SK-N-SH (cell line): ENCODE data around the gene CCDC107. TPM values are rescaled to one million over a fixed set of nuclear protein-coding genes. Genes with fewer than 3 reads are reported as not detected.
A peak's percentile ranks its signal among the peaks of the same experiment; 100 is the strongest.

Experiments used
- CTCF ChIA-PET: fragments of 300-600, 350-600 bp; formaldehyde crosslinking; extraction: SDS; loops from one replicate; lab custom pipeline; 2021; lab: Yijun Ruan, JAX
- POLR2A ChIA-PET: fragments of 350-600 bp; sonication (Branson Sonifier 250); formaldehyde crosslinking; extraction: SDS; loops from one replicate; lab custom pipeline; 2020; ENCODE audit warnings: antibody characterized with exemption, inconsistent platforms; lab: Yijun Ruan, JAX
- DNase-seq: peaks from one replicate; pipeline ENCODE4 v3.0.0; 2012
- H2AFZ ChIP-seq: fragments of 200-600 bp; sonication (generic); 2 replicates; pipeline ENCODE4 v1.8.1; 2016; ENCODE audit warnings: antibody characterized with exemption, mild to moderate bottlenecking, low read depth
- H3F3A ChIP-seq: fragments of 200-600 bp; sonication (generic); replicated peaks from 2 replicates; pipeline ENCODE3; 2016; ENCODE audit warnings: antibody characterized with exemption, mild to moderate bottlenecking; ENCODE audit not compliant: insufficient read depth
- H3K27ac ChIP-seq, 2 experiments: fragments of 200-500 bp in 1 of 2; fragments of 200-600 bp in 1 of 2; sonication (Bioruptor generic) in 1 of 2; sonication (generic), shearing (Covaris generic) in 1 of 2; 2 replicates each; pipeline versions ENCODE4 v1.5.1 to v1.6.1; 2014 to 2016; ENCODE audit warnings: low read depth in 2 of 2, inconsistent platforms in 1 of 2, low read length in 1 of 2, mild to moderate bottlenecking in 1 of 2, mixed read lengths in 1 of 2
- H3K27me3 ChIP-seq: fragments of 200-600 bp; sonication (generic), shearing (Covaris generic); 2 replicates; pipeline ENCODE4 v1.6.1; 2016; ENCODE audit warnings: mixed run types; ENCODE audit not compliant: insufficient read depth
- H3K36me3 ChIP-seq, 2 experiments: fragments of 200-500 bp in 1 of 2; fragments of 200-600 bp in 1 of 2; sonication (Bioruptor generic) in 1 of 2; sonication (generic) in 1 of 2; replicated peaks in 1 of 2; 2 replicates each; pipeline versions ENCODE3 to v1.5.1; 2014 to 2016; ENCODE audit warnings: low read length in 1 of 2, mild to moderate bottlenecking in 1 of 2; ENCODE audit not compliant: insufficient read depth in 2 of 2, control insufficient read depth in 1 of 2
- H3K4me1 ChIP-seq, 2 experiments: fragments of 200-500 bp in 1 of 2; fragments of 200-600 bp in 1 of 2; sonication (Bioruptor generic) in 1 of 2; sonication (generic), shearing (Covaris generic) in 1 of 2; 2 replicates each; pipeline versions ENCODE4 v1.5.1 to v1.6.1; 2014 to 2016; ENCODE audit warnings: low read depth in 1 of 2, low read length in 1 of 2, mixed run types in 1 of 2; ENCODE audit not compliant: insufficient read depth in 2 of 2, control insufficient read depth in 1 of 2
- H3K4me2 ChIP-seq: fragments of 200-600 bp; sonication (generic), shearing (Covaris generic); 2 replicates; pipeline ENCODE4 v1.6.1; 2017; ENCODE audit warnings: mixed run types
- H3K4me3 ChIP-seq, 2 experiments: fragments of 200-500 bp in 1 of 2; fragments of 200-600 bp in 1 of 2; sonication (Bioruptor generic) in 1 of 2; sonication (generic), shearing (Covaris generic) in 1 of 2; 2 replicates each; pipeline versions ENCODE4 v1.5.1 to v1.8.1; 2014 to 2016; ENCODE audit warnings: low read depth in 2 of 2, inconsistent platforms in 1 of 2, low read length in 1 of 2, mild to moderate bottlenecking in 1 of 2, mixed read lengths in 1 of 2, moderate library complexity in 1 of 2
- H3K79me2 ChIP-seq: fragments of 200-600 bp; sonication (generic); 2 replicates; pipeline ENCODE4 v1.8.1; 2017; ENCODE audit warnings: mild to moderate bottlenecking; ENCODE audit not compliant: insufficient read depth
- H3K9ac ChIP-seq: fragments of 200-600 bp; sonication (generic); 2 replicates; pipeline ENCODE4 v1.6.1; 2017; ENCODE audit warnings: mixed run types
- H3K9me2 ChIP-seq: fragments of 200-600 bp; sonication (generic); 2 replicates; pipeline ENCODE4 v1.6.1; 2017; ENCODE audit warnings: mixed run types
- H3K9me3 ChIP-seq: fragments of 200-600 bp; sonication (generic); 2 replicates; pipeline ENCODE4 v1.6.1; 2017; ENCODE audit warnings: mixed run types, mild to moderate bottlenecking, moderate library complexity
- H4K20me1 ChIP-seq: fragments of 200-600 bp; sonication (generic); 2 replicates; pipeline ENCODE4 v1.6.1; 2017; ENCODE audit warnings: mild to moderate bottlenecking, mixed run types; ENCODE audit not compliant: insufficient read depth
- CHD2 ChIP-seq: fragments of 150-350 bp; IDR thresholded peaks from 2 replicates; pipeline ENCODE4 v1.6.1; 2018; ENCODE audit warnings: low read length; ENCODE audit not compliant: partially characterized antibody
- CTCF ChIP-seq: fragments of 200-600 bp; sonication (generic); IDR thresholded peaks from 2 replicates; pipeline ENCODE4 v1.6.1; 2017; ENCODE audit warnings: antibody characterized with exemption, mild to moderate bottlenecking, moderate library complexity
- EZH2phosphoT487 ChIP-seq: fragments of 200-600 bp; sonication (generic); IDR thresholded peaks from 2 replicates; pipeline ENCODE4 v1.6.1; 2017; ENCODE audit warnings: low read depth, mixed run types, mild to moderate bottlenecking, antibody characterized with exemption, moderate library complexity, borderline replicate concordance
- NRF1 ChIP-seq: IDR thresholded peaks from 2 replicates; pipeline ENCODE4 v1.6.1; 2012; ENCODE audit warnings: low read depth, mild to moderate bottlenecking, low read length
- RCOR1 ChIP-seq: fragments of 150-350 bp; IDR thresholded peaks from 2 replicates; pipeline ENCODE4 v1.6.1; 2017; ENCODE audit warnings: antibody characterized with exemption, low read length
- YY1 ChIP-seq: IDR thresholded peaks from 2 replicates; pipeline ENCODE4 v1.4.0; 2012; ENCODE audit warnings: low read depth, mild to moderate bottlenecking
- whole genome bisulfite sequencing: methylation state at CpG from one replicate; pipeline ENCODE4 v1.1.6; 2017; ENCODE audit warnings: low lambda C conversion rate; 5-methylcytosine and 5-hydroxymethylcytosine counted together
- polyA plus RNA-seq, 3 experiments: library from polyadenylated mRNA; depleted of rRNA; stranded (reverse); fragments of >200 nt; gene quantifications; 2 replicates each; pipeline ENCODE4 v1.2.3, GENCODE V29; 2012

The CCDC107 gene
- polyA plus RNA-seq, 1 of the 3 experiments (the other 2 are of a cell fraction), result 22.0 TPM

- Histone ChIP-seq H3K4me1 (peaks cover 0 to 13% of the 10 kb centered on the region in 2 experiments; a peak in 1 of 4 replicates), H3K9ac (0 out of 2 replicates have a peak overlapping the region, but pooled peaks have one; percentile 11), H3K36me3 (no peaks in the 10 kb centered on the region), H3K27me3 (no peaks in the 10 kb centered on the region), H3K4me2 (peak overlapping the region; percentile 69), H3K79me2 (no peaks in the 10 kb centered on the region), H4K20me1 (no peaks in the 10 kb centered on the region), H3K9me3 (no peaks in the 10 kb centered on the region), H3K9me2 (no peaks in the 10 kb centered on the region), H3K4me3 (peak overlapping the region; percentile 19 to 38; a peak in 2 of 4 replicates), H2AFZ (peak overlapping the region; percentile 87)
- WGBS, result 38% methylated on average over 32 of the region's 51 CpGs
- ChIA-PET CTCF (interaction anchor here (0.7 to 2.6 kb wide), 14 partner anchors 11 to 137 kb away, joined by 3 to 23 read pairs (median 3); partner anchors contain the start of genes ARHGEF39, CCDC107 and RMRP), POLR2A (interaction anchor here (0.7 to 1.7 kb wide), 8 partner anchors 9 to 57 kb away, joined by 3 to 11 read pairs (median 4); partner anchors contain the start of genes ARHGEF39, CCDC107 and CREB3)
- DNase-seq, result peak; percentile 96
- TF ChIP-seq EZH2phosphoT487 (no peak), NRF1 (peak; percentile 61), RCOR1 (no peak), CHD2 (peak; percentile 12), CTCF (no peak)
- TF ChIP-seq, all 33 proteins: peak for 2
- Histone ChIP-seq H3K27ac (no peak overlapping the region; a peak in 1 of 4 replicates), H3F3A (peaks cover 15% of the 10 kb centered on the region)
Observed at GRCh38 chr9:35675732-35676392, 17.8 kb downstream of the CCDC107 start.

- Histone ChIP-seq H3K4me1 (peaks cover 4 to 7% of the 10 kb centered on the region in 2 experiments; a peak in 1 of 4 replicates), H2AFZ (no peak overlapping the region), H3K27ac (no peak overlapping the region), H3F3A (peaks cover 31% of the 10 kb centered on the region), H3K9me3 (no peaks in the 10 kb centered on the region), H3K9ac (no peak overlapping the region), H3K9me2 (no peaks in the 10 kb centered on the region), H3K36me3 (peaks cover 14 to 17% of the 10 kb centered on the region in 2 experiments), H3K79me2 (no peaks in the 10 kb centered on the region), H3K4me3 (no peak overlapping the region), H3K4me2 (no peak overlapping the region), H4K20me1 (peaks cover 9% of the 10 kb centered on the region), H3K27me3 (no peaks in the 10 kb centered on the region)
- WGBS, result 84% methylated on average over 5 of the region's 5 CpGs
- CTCF ChIA-PET, result interaction anchor here (1.1 to 1.2 kb wide), 3 partner anchors 17 to 75 kb away, joined by 3 to 4 read pairs (median 4); no protein-coding TSS in a partner anchor
- no peak for DNase-seq
- POLR2A ChIA-PET, result interaction anchor here (1.0 to 1.7 kb wide), 2 partner anchors 12 to 21 kb away, joined by 3 to 4 read pairs; partner anchors contain the start of genes CCDC107 and RMRP
- no peak for TF ChIP-seq YY1
Observed at GRCh38 chr9:35679091-35679490, 21.0 kb downstream of the CCDC107 start.
